Keratinocyte (primary cell): ENCODE measurements around the gene MAJIN.

Source experiments
- CTCF ChIP-seq, 3 experiments: IDR thresholded peaks in 1 of 3; conservative IDR thresholded peaks in 1 of 3; optimal IDR thresholded peaks in 1 of 3; 2 replicates in 2 of 3; 3 replicates in 1 of 3; pipeline versions ENCODE3 to v1.5.1; 2011; ENCODE audit warnings: low read length in 3 of 3, mild to moderate bottlenecking in 3 of 3, moderate library complexity in 2 of 3, control low read depth in 1 of 3, inconsistent platforms in 1 of 3; ENCODE audit not compliant: insufficient read depth in 2 of 3; ENCODE audit errors: extremely low read depth in 1 of 3
- EZH2 ChIP-seq: IDR thresholded peaks from one replicate; pipeline ENCODE4 v1.6.1; 2012; ENCODE audit warnings: inconsistent platforms, mild to moderate bottlenecking, low read length, moderate library complexity

GRCh38 chr11:64921384-64921783 is 50.5 kb downstream of the MAJIN start:
- TF ChIP-seq CTCF (optimal IDR thresholded peaks at IDR 0.05 in 1 of 3, IDR thresholded peaks at IDR 0.05 in 1 of 3, conservative IDR thresholded peaks at IDR 0.05 in 1 of 3; ENCODE audit: extremely low read depth in 1 of 3, insufficient read depth in 2 of 3, low read length in 3 of 3) (no peak), EZH2 (no peak)
